ENCODE results near the gene ETV3.

- TF ChIP-seq CTCF (IDR thresholded peaks at IDR 0.05) (no peak), POLR2A (IDR thresholded peaks at IDR 0.05) (no peak)
These were observed 46.4 kb downstream of the ETV3 start for GRCh38 chr1:157091668-157092273.

Measured in uterus (tissue), 2 donors.